ENCODE measurements around the gene INSIG2. TPM values are rescaled to one million over a fixed set of nuclear protein-coding genes. Genes with fewer than 3 reads are reported as not detected.

INSIG2 gene
- total and polyA plus RNA-seq, 9 of the 15 experiments (the other 6 are each of a cell fraction or from before 2014, with no cell fraction given), result 1.5 to 34.2 (median 6.4) TPM

DNA sequence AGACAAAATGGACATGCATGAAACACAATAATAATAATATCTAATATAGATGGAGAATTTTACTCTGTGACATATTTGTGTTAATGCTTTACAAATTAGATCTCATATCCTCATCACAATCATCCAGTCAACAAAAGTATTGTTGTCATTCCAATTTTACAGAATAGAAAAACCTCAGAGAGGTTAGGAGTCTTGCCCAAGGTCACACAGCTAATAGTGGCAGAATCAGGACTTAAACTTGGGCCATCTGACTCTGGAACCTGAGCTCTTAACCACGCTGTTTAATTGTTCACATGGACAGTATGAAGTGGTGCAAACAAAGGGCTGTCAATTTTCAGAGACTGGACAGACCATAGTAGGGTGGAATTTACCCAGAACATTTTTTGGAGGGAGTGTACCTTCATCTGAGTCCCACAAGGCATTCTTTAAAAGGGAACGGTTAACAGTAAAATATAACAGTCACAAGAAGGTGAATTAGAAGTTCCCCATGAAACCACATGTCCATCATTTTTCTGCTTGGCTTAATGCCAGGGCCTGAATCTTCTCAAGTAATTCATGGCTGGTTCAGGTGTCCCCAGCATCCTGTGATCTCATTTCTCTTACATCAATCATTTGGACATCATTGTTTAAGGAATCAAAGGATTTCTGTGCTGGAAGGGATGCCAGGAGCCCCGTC, 39.0 kb upstream of the INSIG2 start:
- no peaks in the 10 kb centered on the region for H3K79me2 ChIP-seq (ENCODE audit: control insufficient read depth, insufficient read depth, low read length)
- ChIA-PET CTCF (ENCODE audit: low intra/inter-chr PET ratio) (no interaction called here), POLR2A (no interaction called here)
- H3K36me3 ChIP-seq (ENCODE audit: control insufficient read depth, insufficient read depth, low read length), result no peaks in the 10 kb centered on the region
- DNase-seq (ENCODE audit: extremely low read depth in 1 of 4, low spot score in 3 of 4) (no peak), FAIRE-seq (no peak), ATAC-seq (no peak)
- H3K4me3 ChIP-seq, result no peak overlapping the region
- no peaks in the 10 kb centered on the region for H4K20me1 ChIP-seq (replicated peaks; ENCODE audit: control insufficient read depth, insufficient read depth, low read length)
- no peaks in the 10 kb centered on the region for H3K4me1 ChIP-seq (replicated peaks in 1 of 2; ENCODE audit: control insufficient read depth in 2 of 2, insufficient read depth in 2 of 2, low read length in 2 of 2)
- no peak overlapping the region for H3K27ac ChIP-seq (ENCODE audit: extremely low read depth, low read depth, low read length)
- intact Hi-C loops (cut with micrococcal nuclease), result loop anchor here (5.0 kb wide), 1 partner anchor 153 kb away; no protein-coding TSS in a partner anchor
- TF ChIP-seq STAT5B (CRISPR knock-in tag; IDR thresholded peaks at IDR 0.05) (no peak), NFIC (IDR thresholded peaks at IDR 0.05) (peak; percentile 58; the same call in 1 of the 2 replicates), MCM3 (IDR thresholded peaks at IDR 0.05) (no peak)
- TF ChIP-seq, protein P1, sequence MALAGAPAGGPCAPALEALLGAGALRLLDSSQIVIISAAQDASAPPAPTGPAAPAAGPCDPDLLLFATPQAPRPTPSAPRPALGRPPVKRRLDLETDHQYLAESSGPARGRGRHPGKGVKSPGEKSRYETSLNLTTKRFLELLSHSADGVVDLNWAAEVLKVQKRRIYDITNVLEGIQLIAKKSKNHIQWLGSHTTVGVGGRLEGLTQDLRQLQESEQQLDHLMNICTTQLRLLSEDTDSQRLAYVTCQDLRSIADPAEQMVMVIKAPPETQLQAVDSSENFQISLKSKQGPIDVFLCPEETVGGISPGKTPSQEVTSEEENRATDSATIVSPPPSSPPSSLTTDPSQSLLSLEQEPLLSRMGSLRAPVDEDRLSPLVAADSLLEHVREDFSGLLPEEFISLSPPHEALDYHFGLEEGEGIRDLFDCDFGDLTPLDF (CRISPR knock-in tag; IDR thresholded peaks at IDR 0.05), result no peak
- TF ChIP-seq, protein P2, sequence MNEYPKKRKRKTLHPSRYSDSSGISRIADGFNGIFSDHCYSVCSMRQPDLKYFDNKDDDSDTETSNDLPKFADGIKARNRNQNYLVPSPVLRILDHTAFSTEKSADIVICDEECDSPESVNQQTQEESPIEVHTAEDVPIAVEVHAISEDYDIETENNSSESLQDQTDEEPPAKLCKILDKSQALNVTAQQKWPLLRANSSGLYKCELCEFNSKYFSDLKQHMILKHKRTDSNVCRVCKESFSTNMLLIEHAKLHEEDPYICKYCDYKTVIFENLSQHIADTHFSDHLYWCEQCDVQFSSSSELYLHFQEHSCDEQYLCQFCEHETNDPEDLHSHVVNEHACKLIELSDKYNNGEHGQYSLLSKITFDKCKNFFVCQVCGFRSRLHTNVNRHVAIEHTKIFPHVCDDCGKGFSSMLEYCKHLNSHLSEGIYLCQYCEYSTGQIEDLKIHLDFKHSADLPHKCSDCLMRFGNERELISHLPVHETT (CRISPR knock-in tag; conservative IDR thresholded peaks at IDR 0.05 in 1 of 2, IDR thresholded peaks at IDR 0.05 in 1 of 2), result no peak
- H3K9me3 ChIP-seq (replicated peaks; ENCODE audit: control insufficient read depth, insufficient read depth, low read depth, low read length), result no peaks in the 10 kb centered on the region
- no peak overlapping the region for H3K4me2 ChIP-seq (ENCODE audit: insufficient read depth, low read length)
- no peaks in the 10 kb centered on the region for H3K9me1 ChIP-seq (ENCODE audit: control insufficient read depth, insufficient read depth, low read length)
- H3K9ac ChIP-seq (ENCODE audit: insufficient read depth in 1 of 2, low read depth in 2 of 2, low read length in 2 of 2), result no peak overlapping the region
- no TSS peak for BruUV-seq (replicated peaks)
- in situ Hi-C loops (cut with MboI), result no loop called here
- no peak overlapping the region for H2AFZ ChIP-seq (ENCODE audit: low read depth, low read length)
- 0% methylated on average over 3 of the region's 3 CpGs for WGBS (ENCODE audit: insufficient coverage, low coverage, missing lambda C conversion rate)
- peaks cover 0 to 7% of the 10 kb centered on the region in 2 experiments; a peak in 1 of 5 replicates for H3K27me3 ChIP-seq (ENCODE audit: control insufficient read depth in 2 of 2, insufficient read depth in 2 of 2, low read length in 2 of 2)
